ENCODE results near the gene ZNF579. TPM values are rescaled to one million over a fixed set of nuclear protein-coding genes. Genes with fewer than 3 reads are reported as not detected.
A peak's percentile ranks its signal among the peaks of the same experiment; 100 is the strongest.

ZNF579 gene
- total RNA-seq, 4 donors from 2014 or later: 2.0 to 5.6 (median 2.9) TPM

GRCh38 chr19:55563261-55563690, 17.4 kb downstream of the ZNF579 start:
- TF ChIP-seq EP300 (IDR thresholded peaks at IDR 0.05; ENCODE audit: low read depth) (no peak), CTCF (IDR thresholded peaks at IDR 0.05) (no peak), POLR2A (IDR thresholded peaks at IDR 0.05) (peak; percentile 18), POLR2AphosphoS5 (IDR thresholded peaks at IDR 0.05) (no peak)
- Histone ChIP-seq H3K27me3 (peaks cover 17% of the 10 kb centered on the region), H3K9me3 (no peaks in the 10 kb centered on the region), H3K27ac (no peak overlapping the region), H3K4me1 (peaks cover 0 to 14% (median 8%) of the 10 kb centered on the region in 4 donors), H3K36me3 (no peaks in the 10 kb centered on the region), H3K4me3 (no peak overlapping the region)
- peak; percentile 53 for DNase-seq
- in situ Hi-C loops (cut with MboI; ENCODE audit: low pct_ligation_motif_present in 1 of 4, low pct_unique_long_range_greater_than_20kb in 1 of 4, low sequenced_read_pairs in 3 of 4) (no loop called here), intact Hi-C loops (cut with DNase I; ENCODE audit: low total_unique reads) (no loop called here)
- 14 to 40% methylated on average over 6 to 12 of the region's 12 CpGs for WGBS, 2 donors (ENCODE audit: low coverage in 1 of 2)

GRCh38 chr19:55559684-55560083, 21.0 kb downstream of the ZNF579 start:
- Histone ChIP-seq H3K27me3 (peaks cover 4% of the 10 kb centered on the region), H3K27ac (no peak overlapping the region), H3K4me1 (peaks cover 0 to 14% (median 8%) of the 10 kb centered on the region in 4 donors), H3K4me3 (no peak overlapping the region), H3K36me3 (no peaks in the 10 kb centered on the region), H3K9me3 (no peaks in the 10 kb centered on the region)
- WGBS, 2 donors (ENCODE audit: low coverage in 1 of 2): 71 to 84% methylated on average over 6 to 8 of the region's 9 CpGs
- no peak for TF ChIP-seq CTCF (IDR thresholded peaks at IDR 0.05)
- in situ Hi-C loops (cut with MboI; ENCODE audit: low pct_ligation_motif_present in 1 of 4, low pct_unique_long_range_greater_than_20kb in 1 of 4, low sequenced_read_pairs in 3 of 4) (no loop called here), intact Hi-C loops (cut with DNase I; ENCODE audit: low total_unique reads) (no loop called here)
- DNase-seq: no peak

GRCh38 chr19:55554741-55555152, 25.9 kb downstream of the ZNF579 start:
- H3K9me3 ChIP-seq: no peaks in the 10 kb centered on the region
- WGBS, 2 donors (ENCODE audit: low coverage in 1 of 2): 57% methylated on average over 8 of the region's 8 CpGs; no CpG with 5 or more reads in 1 of the 2 donors
- TF ChIP-seq POLR2A (IDR thresholded peaks at IDR 0.05) (no peak), EP300 (IDR thresholded peaks at IDR 0.05; ENCODE audit: low read depth) (no peak), CTCF (IDR thresholded peaks at IDR 0.05) (no peak), POLR2AphosphoS5 (IDR thresholded peaks at IDR 0.05) (no peak)
- no peaks in the 10 kb centered on the region for H3K27me3 ChIP-seq
- DNase-seq: no peak
- no peaks in the 10 kb centered on the region for H3K36me3 ChIP-seq
- no peak overlapping the region for H3K4me3 ChIP-seq
- intact Hi-C loops (cut with DNase I; ENCODE audit: low total_unique reads) (no loop called here), in situ Hi-C loops (cut with MboI; ENCODE audit: low pct_ligation_motif_present in 1 of 4, low pct_unique_long_range_greater_than_20kb in 1 of 4, low sequenced_read_pairs in 3 of 4) (no loop called here)
- no peak overlapping the region for H3K27ac ChIP-seq
- peaks cover 0 to 6% (median 4%) of the 10 kb centered on the region in 4 donors for H3K4me1 ChIP-seq

GRCh38 chr19:55554302-55554701, 26.3 kb downstream of the ZNF579 start:
- WGBS, 2 donors (ENCODE audit: low coverage in 1 of 2): 88% methylated on average over 9 of the region's 9 CpGs; no CpG with 5 or more reads in 1 of the 2 donors
- no peak for DNase-seq
- Histone ChIP-seq H3K27me3 (no peaks in the 10 kb centered on the region), H3K4me1 (peaks cover 0 to 10% (median 4%) of the 10 kb centered on the region in 4 donors), H3K9me3 (no peaks in the 10 kb centered on the region), H3K4me3 (no peak overlapping the region), H3K36me3 (no peaks in the 10 kb centered on the region), H3K27ac (no peak overlapping the region)
- intact Hi-C loops (cut with DNase I; ENCODE audit: low total_unique reads) (no loop called here), in situ Hi-C loops (cut with MboI; ENCODE audit: low pct_ligation_motif_present in 1 of 4, low pct_unique_long_range_greater_than_20kb in 1 of 4, low sequenced_read_pairs in 3 of 4) (no loop called here)
- TF ChIP-seq POLR2AphosphoS5 (IDR thresholded peaks at IDR 0.05): no peak
- TF ChIP-seq CTCF (IDR thresholded peaks at IDR 0.05): no peak
- no peak for TF ChIP-seq EP300 (IDR thresholded peaks at IDR 0.05; ENCODE audit: low read depth)
- TF ChIP-seq POLR2A (IDR thresholded peaks at IDR 0.05): no peak

Measured in transverse colon (tissue), 4 donors.